HG02973 (cell line): Measurements from ENCODE around the gene SH3BP1.

ENCODE experiments used
- ATAC-seq: cut with Tn5 transposase; IDR thresholded peaks from one replicate; pipeline ENCODE4 v1.9.1; 2021; ENCODE audit warnings: moderate library complexity; ENCODE audit not compliant: unreplicated experiment

The SH3BP1 gene

GRCh38 chr22:37616201-37617083 lies 23.0 kb upstream of the SH3BP1 start:
- no peak for ATAC-seq

- no peak for ATAC-seq
Observed at GRCh38 chr22:37617431-37617830, 22.0 kb upstream of the SH3BP1 start.

- ATAC-seq: no peak
Observed at GRCh38 chr22:37618072-37618656, 21.3 kb upstream of the SH3BP1 start.

GRCh38 chr22:37618674-37619073 lies 20.8 kb upstream of the SH3BP1 start:
- ATAC-seq: no peak

- ATAC-seq: no peak
Observed at GRCh38 chr22:37619991-37620390, 19.5 kb upstream of the SH3BP1 start.

GRCh38 chr22:37621352-37621860 lies 18.1 kb upstream of the SH3BP1 start:
- ATAC-seq: no peak

GRCh38 chr22:37623075-37624016 lies 16.1 kb upstream of the SH3BP1 start:
- no peak for ATAC-seq

- no peak for ATAC-seq
Observed at GRCh38 chr22:37624017-37624365, 15.5 kb upstream of the SH3BP1 start.

GRCh38 chr22:37624876-37625275 lies 14.6 kb upstream of the SH3BP1 start:
- ATAC-seq: no peak

- ATAC-seq: no peak
Observed at GRCh38 chr22:37625737-37626136, 13.7 kb upstream of the SH3BP1 start.

GRCh38 chr22:37626144-37626543 lies 13.3 kb upstream of the SH3BP1 start:
- ATAC-seq: no peak

- no peak for ATAC-seq
Observed at GRCh38 chr22:37626556-37627075, 12.9 kb upstream of the SH3BP1 start.

GRCh38 chr22:37627121-37627520 lies 12.3 kb upstream of the SH3BP1 start:
- ATAC-seq: no peak

GRCh38 chr22:37627545-37627944 lies 11.9 kb upstream of the SH3BP1 start:
- no peak for ATAC-seq

- ATAC-seq: no peak
Observed at GRCh38 chr22:37628830-37629229, 10.6 kb upstream of the SH3BP1 start.

GRCh38 chr22:37629928-37630327 lies 9.5 kb upstream of the SH3BP1 start:
- no peak for ATAC-seq

- no peak for ATAC-seq
Observed at GRCh38 chr22:37630839-37631435, 8.5 kb upstream of the SH3BP1 start.

- ATAC-seq: no peak
Observed at GRCh38 chr22:37631448-37632173, 7.9 kb upstream of the SH3BP1 start.

- no peak for ATAC-seq
Observed at GRCh38 chr22:37632174-37633088, 7.0 kb upstream of the SH3BP1 start.
